ENCODE measurements around the gene ATP6V0A4.
"Not testable (repeated sequence)": the region's sequence is repeated elsewhere in the genome, so short reads cannot be mapped to it uniquely, and the experiment has no call there.

ATP6V0A4 gene

DNA sequence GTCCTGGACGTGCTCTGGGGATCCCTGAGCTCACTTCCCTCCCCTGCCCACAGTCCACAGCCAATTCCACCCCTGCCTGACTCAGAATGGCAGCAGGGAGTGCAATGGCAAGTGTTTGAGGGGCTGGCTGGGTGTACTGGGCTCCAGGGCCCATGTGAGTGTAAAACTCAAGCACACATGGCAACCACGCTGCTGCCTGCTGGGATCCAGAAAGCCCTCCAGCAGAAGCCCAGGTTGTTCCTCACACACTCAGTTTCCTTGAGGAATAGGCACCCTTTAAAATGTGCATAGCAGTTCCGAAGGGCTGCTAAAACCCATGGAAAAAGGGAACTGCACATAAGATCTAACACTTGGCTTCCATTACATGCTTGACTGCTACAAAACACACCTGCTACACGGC lies 11.3 kb upstream of the ATP6V0A4 start:
- no peak for DNase-seq (ENCODE audit: low read depth)
- H3K4me3 ChIP-seq (replicated peaks; ENCODE audit: low read depth, low read length), result no peak overlapping the region
- TF ChIP-seq, protein P1, sequence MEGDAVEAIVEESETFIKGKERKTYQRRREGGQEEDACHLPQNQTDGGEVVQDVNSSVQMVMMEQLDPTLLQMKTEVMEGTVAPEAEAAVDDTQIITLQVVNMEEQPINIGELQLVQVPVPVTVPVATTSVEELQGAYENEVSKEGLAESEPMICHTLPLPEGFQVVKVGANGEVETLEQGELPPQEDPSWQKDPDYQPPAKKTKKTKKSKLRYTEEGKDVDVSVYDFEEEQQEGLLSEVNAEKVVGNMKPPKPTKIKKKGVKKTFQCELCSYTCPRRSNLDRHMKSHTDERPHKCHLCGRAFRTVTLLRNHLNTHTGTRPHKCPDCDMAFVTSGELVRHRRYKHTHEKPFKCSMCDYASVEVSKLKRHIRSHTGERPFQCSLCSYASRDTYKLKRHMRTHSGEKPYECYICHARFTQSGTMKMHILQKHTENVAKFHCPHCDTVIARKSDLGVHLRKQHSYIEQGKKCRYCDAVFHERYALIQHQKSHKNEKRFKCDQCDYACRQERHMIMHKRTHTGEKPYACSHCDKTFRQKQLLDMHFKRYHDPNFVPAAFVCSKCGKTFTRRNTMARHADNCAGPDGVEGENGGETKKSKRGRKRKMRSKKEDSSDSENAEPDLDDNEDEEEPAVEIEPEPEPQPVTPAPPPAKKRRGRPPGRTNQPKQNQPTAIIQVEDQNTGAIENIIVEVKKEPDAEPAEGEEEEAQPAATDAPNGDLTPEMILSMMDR (IDR thresholded peaks at IDR 0.05; ENCODE audit: low read length, missing control alignments), result no peak

DNA sequence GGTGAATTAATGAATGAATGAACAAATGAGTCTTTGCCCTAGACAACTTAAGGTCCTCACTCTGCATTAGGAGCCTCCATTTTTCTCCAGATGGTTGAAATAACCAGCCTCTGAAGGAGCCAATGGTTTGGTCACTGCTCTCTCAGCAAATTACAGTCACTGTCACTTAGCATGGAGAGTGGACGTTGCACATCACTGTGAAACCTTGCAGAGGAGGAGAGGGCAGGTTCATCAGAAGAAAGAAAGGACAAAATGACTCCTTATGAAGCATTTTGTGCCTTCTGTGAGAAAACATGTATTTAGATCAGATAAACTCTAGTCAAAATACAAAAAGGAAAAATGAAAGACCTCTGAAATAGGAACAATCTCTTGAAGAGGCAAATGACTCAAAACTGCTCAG lies 6.6 kb upstream of the ATP6V0A4 start:
- no peak for DNase-seq (ENCODE audit: low read depth)
- TF ChIP-seq, protein P1 (IDR thresholded peaks at IDR 0.05; ENCODE audit: low read length, missing control alignments), result no peak
- no peak overlapping the region for H3K4me3 ChIP-seq (replicated peaks; ENCODE audit: low read depth, low read length)

DNA sequence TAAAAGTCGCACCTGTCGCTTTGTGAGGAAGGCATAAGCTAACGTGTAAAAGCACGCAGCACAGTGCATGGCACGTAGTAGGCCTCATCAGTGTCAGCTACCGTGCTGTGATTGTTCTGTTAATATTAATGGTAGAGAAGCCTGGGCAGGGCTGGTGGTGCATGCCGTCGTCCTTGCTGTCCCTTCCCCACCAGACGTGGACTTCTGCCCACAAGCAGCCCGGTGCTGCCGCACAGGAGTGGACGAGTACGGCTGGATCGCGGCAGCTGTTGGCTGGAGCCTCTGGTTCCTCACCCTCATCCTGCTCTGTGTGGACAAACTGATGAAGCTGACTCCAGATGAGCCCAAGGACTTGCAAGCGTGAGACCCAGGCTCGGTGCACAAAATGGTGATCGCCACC lies 4.7 kb upstream of the ATP6V0A4 start:
- H3K4me3 ChIP-seq (replicated peaks; ENCODE audit: low read depth, low read length), result no peak overlapping the region
- TF ChIP-seq, protein P1 (IDR thresholded peaks at IDR 0.05; ENCODE audit: low read length, missing control alignments), result no peak
- no peak for DNase-seq (ENCODE audit: low read depth)

DNA sequence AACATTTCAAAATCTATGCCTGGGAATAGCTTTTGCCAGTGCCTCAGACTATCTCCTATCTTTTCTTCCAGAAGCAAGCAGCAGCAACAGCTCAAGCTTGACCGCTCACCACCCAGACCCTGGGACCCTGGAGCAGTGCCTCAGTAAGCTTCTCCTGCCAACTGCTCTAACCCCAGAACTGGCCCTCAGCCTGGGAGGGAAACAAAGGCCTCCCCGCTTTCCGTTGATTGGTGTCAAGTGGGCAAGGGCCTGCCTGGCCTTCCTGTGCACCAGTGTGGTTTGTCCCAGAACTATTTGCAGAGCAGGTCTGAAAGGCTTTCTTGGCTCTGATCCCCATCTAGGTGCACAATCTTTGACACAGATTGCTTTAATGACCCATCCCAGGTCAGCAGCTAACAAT lies 3.3 kb upstream of the ATP6V0A4 start:
- H3K4me3 ChIP-seq (replicated peaks; ENCODE audit: low read depth, low read length), result no peak overlapping the region
- no peak for DNase-seq (ENCODE audit: low read depth)
- TF ChIP-seq, protein P1 (IDR thresholded peaks at IDR 0.05; ENCODE audit: low read length, missing control alignments), result no peak

DNA sequence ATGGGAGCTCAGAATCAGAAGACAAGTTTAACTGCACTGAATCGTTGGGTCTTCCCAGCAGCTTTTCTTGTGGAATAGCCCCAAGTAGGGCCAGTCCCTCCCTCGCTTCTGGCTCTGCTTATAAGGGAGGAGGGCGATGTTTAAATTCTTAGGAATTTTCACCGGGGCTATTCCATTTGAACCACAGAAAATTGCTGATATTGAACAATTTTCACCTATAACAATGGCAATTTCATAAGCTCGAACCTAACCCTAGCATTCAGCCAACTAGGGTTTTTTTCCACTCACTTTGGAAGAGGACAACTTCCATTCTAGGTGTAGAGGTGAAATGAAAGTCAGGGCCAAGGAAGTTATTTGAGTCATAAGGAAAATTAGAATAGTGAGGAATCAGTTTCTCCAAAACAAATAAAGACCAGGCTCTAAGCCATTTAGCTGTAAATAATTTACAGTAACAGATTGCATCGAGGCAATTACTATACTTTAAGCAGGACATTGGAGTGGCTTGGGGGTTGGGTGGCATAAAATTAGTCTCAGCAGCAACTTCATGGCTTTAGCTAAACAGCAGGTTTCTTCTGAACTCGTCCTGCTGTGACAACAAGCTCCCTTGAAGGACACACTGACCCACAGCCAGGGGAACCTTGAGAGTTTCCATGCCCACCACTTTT lies 1.5 kb upstream of the ATP6V0A4 start:
- TF ChIP-seq, protein P1 (IDR thresholded peaks at IDR 0.05; ENCODE audit: low read length, missing control alignments), result no peak
- H3K4me3 ChIP-seq (replicated peaks; ENCODE audit: low read depth, low read length), result no peak overlapping the region
- no peak for DNase-seq (ENCODE audit: low read depth)

DNA sequence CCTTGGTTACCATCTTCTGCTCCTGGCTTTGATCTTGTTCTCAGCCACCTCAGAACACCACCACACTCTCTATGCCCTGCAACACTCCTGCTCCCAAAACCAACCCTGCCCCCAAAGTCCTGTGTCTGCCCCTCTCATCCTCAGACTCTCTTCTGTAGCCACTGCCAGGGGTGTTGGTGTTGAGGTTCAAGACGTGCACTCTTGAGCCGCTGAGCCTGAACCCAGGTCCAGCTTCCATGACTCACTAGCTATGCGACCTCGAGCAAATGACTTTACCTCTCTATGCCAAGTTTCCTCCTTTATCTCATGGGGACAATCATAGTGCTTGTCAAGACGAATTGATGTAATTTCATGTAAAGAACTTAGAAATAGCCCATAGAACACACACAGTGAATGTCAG lies 840 bp upstream of the ATP6V0A4 start:
- DNase-seq (ENCODE audit: low read depth), result no peak
- TF ChIP-seq, protein P1 (IDR thresholded peaks at IDR 0.05; ENCODE audit: low read length, missing control alignments), result no peak
- H3K4me3 ChIP-seq (replicated peaks; ENCODE audit: low read depth, low read length), result no peak overlapping the region

DNA sequence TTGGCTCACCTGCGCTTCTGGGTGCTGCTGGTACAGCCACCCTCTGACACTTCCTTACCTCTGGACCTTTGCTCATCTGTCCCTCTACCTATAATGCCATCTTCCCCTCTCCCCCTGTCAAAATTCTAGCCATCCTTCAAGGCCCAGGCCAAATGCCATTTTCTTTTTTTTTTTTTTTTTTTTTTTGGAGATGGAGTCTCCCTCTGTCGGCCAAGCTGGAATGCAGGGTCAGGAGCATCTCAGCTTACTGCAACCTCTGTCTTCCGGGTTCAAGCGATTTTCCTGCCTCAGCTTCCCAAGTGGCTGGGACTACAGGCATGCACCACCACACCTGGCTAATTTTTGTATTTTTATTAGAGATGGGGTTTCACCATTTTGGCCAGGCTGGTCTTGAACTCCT lies 950 bp downstream of the ATP6V0A4 start:
- DNase-seq (ENCODE audit: low read depth), result not testable (repeated sequence)

More for the DNA sequence above, 950 bp downstream of the ATP6V0A4 start:
- H3K4me3 ChIP-seq (replicated peaks; ENCODE audit: low read depth, low read length), result not testable (repeated sequence)

Data from fibroblast of pulmonary artery (primary cell).